Tibial artery (tissue), 4 donors: ENCODE data around the gene ARMH2.

ENCODE experiments used
- DNase-seq, 2 donors: peaks; one replicate each; pipeline ENCODE4 v3.0.0-alpha.2; 2019
- H3K27ac ChIP-seq, 2 donors: fragments of 200-600 bp; sonication (generic) in 1 of 2; 1 replicate in 1 of 2; 2 replicates in 1 of 2; pipeline ENCODE4 v1.5.1; 2018 to 2019; ENCODE audit warnings: mild to moderate bottlenecking in 1 of 2
- H3K27me3 ChIP-seq, 2 donors: fragments of 200-600 bp; sonication (generic) in 1 of 2; one replicate each; pipeline versions ENCODE4 v1.5.1 to v1.6.0; 2016 to 2019
- H3K36me3 ChIP-seq, 3 donors: fragments of 200-600 bp; sonication (generic) in 2 of 3; one replicate each; pipeline ENCODE4 v1.5.1; 2016 to 2019; ENCODE audit warnings: mild to moderate bottlenecking in 2 of 3
- H3K4me1 ChIP-seq, 4 donors: fragments of 200-600 bp; sonication (generic) in 2 of 4; 1 replicate in 3 of 4; 2 replicates in 1 of 4; pipeline ENCODE4 v1.5.1; 2016 to 2019
- H3K4me3 ChIP-seq, 2 donors: fragments of 200-600 bp; sonication (generic) in 1 of 2; 1 replicate in 1 of 2; 2 replicates in 1 of 2; pipeline ENCODE4 v1.5.1; 2018 to 2019; ENCODE audit warnings: mild to moderate bottlenecking in 2 of 2
- H3K9me3 ChIP-seq, 3 donors: fragments of 200-600 bp; sonication (generic) in 1 of 3; one replicate each; pipeline ENCODE4 v1.5.1; 2016 to 2019
- intact Hi-C: fragments of 100-400 bp; cut with DNase I; formaldehyde crosslinking; loops from one replicate; pipeline ENCODE4 v1.15.0; 2023; ENCODE audit warnings: low total_unique reads
- TF ChIP-seq, protein P1 (sequence below), 2 experiments: fragments of 200-600 bp in 1 of 2; fragments of 450-650 bp in 1 of 2; IDR thresholded peaks; one replicate each; pipeline ENCODE4 v1.5.1; 2017 to 2019; ENCODE audit warnings: antibody characterized with exemption in 2 of 2, mild to moderate bottlenecking in 1 of 2, moderate library complexity in 1 of 2

The ARMH2 gene

DNA sequence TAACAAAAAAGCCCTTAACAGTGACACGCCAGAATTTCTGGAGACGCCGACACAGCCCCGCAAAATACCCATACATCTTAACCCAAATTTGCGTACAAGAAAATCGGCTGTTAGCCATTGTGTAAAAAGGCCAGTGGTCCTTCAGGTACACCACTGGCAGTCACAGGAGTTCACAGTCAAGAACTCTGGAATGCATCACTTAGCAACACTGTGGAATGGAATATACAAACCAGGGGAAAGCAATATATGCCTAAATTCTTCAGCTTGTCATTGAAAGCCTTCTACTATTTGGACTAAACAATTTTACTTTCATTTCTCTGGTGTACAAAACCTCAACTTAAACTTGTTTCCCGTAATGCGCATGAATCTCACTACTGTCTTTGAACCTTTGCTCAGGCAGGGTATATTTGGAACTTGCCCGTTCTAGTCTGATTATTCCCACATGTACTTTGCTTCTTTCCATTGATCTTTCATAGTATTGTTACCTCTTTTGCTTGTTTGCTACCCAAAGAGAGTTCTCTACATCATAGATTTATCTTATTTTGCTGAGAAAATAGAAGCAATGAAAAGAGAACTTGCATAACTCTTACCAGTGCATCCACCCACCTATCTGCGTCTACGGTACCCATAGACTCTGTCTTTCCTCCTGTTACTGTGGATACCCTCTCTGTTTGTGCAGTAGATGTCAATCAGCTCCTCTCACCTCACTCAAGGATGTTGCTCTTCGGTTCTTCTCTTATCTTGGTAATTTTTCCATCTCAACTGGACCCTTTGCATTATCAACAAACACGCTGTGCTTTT, at the start of gene ARMH2:
TSS of gene ARMH2 (minus strand) at position 178 of the 801 bp plus-strand sequence. CDS start at position 118, 60 bp downstream.
- no peaks in the 10 kb centered on the region for H3K4me1 ChIP-seq
- no peaks in the 10 kb centered on the region for H3K9me3 ChIP-seq
- no peaks in the 10 kb centered on the region for H3K27me3 ChIP-seq
- TF ChIP-seq, protein P1, sequence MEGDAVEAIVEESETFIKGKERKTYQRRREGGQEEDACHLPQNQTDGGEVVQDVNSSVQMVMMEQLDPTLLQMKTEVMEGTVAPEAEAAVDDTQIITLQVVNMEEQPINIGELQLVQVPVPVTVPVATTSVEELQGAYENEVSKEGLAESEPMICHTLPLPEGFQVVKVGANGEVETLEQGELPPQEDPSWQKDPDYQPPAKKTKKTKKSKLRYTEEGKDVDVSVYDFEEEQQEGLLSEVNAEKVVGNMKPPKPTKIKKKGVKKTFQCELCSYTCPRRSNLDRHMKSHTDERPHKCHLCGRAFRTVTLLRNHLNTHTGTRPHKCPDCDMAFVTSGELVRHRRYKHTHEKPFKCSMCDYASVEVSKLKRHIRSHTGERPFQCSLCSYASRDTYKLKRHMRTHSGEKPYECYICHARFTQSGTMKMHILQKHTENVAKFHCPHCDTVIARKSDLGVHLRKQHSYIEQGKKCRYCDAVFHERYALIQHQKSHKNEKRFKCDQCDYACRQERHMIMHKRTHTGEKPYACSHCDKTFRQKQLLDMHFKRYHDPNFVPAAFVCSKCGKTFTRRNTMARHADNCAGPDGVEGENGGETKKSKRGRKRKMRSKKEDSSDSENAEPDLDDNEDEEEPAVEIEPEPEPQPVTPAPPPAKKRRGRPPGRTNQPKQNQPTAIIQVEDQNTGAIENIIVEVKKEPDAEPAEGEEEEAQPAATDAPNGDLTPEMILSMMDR (IDR thresholded peaks at IDR 0.05) = no peak
- no peak within 1 kb of the TSS for H3K27ac ChIP-seq
- H3K4me3 ChIP-seq = no peak within 1 kb of the TSS
- DNase-seq = no peak
- no peaks in the 10 kb centered on the region for H3K36me3 ChIP-seq
- intact Hi-C loops = no loop called here

DNA sequence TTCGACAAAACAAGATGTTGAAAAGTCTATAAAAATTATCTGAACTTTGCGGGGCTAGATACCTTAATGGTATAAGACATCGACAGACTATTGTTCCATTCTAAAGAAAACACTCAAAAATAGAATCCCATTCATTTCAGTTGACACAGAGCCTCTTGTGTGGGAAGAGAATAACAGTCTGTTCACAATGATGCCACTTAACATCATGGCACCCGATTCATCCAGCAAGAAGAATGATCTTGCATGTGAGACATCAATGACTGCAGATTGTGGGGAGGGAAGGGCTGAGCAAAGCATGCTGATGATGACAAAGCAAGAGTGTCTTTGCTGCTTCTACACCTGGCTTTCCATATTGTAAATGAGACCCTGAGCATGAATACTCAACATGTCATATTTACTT, 49.7 kb upstream of the ARMH2 start:
- Histone ChIP-seq H3K4me3 (no peak overlapping the region), H3K36me3 (peaks cover 0 to 12% (median 0%) of the 10 kb centered on the region in 3 donors), H3K27ac (no peak overlapping the region), H3K27me3 (no peaks in the 10 kb centered on the region), H3K4me1 (no peaks in the 10 kb centered on the region), H3K9me3 (no peaks in the 10 kb centered on the region)
- intact Hi-C loops = no loop called here
- TF ChIP-seq, protein P1 (IDR thresholded peaks at IDR 0.05) = no peak
- no peak for DNase-seq

DNA sequence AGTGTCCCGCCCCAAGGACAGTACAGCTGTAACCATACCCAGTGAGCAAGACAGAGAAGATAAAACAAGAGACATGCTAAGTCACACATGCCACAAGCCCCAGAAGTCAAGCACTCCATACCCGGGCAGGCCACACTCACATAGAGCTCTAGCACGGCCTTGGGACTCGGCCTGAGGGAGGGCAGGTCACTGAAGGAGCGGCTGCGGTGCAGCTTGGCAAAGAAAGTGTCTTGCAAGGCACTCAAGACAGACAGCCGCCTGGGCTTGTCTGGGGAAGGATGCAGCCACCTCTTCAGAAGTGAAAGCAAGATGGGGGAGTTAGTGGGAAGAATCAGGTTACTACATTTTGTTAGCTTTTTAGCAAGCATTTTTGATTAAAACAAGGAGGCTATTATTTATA, 48.7 kb upstream of the ARMH2 start:
- no peak overlapping the region for H3K27ac ChIP-seq
- TF ChIP-seq, protein P1 (IDR thresholded peaks at IDR 0.05) = no peak
- intact Hi-C loops = no loop called here
- H3K4me3 ChIP-seq = no peak overlapping the region
- DNase-seq = no peak
- H3K27me3 ChIP-seq = no peaks in the 10 kb centered on the region
- no peaks in the 10 kb centered on the region for H3K9me3 ChIP-seq
- no peaks in the 10 kb centered on the region for H3K4me1 ChIP-seq
- peaks cover 0 to 17% (median 5%) of the 10 kb centered on the region in 3 donors for H3K36me3 ChIP-seq

DNA sequence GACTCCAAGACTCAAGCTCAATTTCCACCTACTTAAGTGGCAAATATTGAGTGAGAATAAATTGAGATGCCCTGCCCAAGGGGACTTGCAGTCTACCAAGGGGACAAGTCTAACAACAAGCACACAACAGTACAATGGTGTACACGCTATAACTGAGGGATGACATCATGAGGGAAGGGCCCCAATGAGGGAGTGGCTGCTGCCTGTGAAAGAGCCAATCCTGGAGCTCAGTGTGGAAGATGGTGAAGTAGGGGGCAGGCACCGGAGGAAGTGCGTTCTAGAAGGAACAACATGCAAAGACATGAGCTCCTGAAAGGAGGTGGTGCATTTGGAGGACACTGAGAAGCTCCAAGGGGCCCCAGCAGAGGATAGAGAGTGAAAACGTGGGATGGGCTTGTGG, 46.9 kb upstream of the ARMH2 start:
- Histone ChIP-seq H3K4me1 (no peaks in the 10 kb centered on the region), H3K27me3 (no peaks in the 10 kb centered on the region), H3K27ac (no peak overlapping the region), H3K4me3 (no peak overlapping the region), H3K9me3 (no peaks in the 10 kb centered on the region), H3K36me3 (peaks cover 0 to 17% (median 5%) of the 10 kb centered on the region in 3 donors)
- no peak for DNase-seq
- TF ChIP-seq, protein P1 (IDR thresholded peaks at IDR 0.05) = no peak
- intact Hi-C loops = no loop called here

DNA sequence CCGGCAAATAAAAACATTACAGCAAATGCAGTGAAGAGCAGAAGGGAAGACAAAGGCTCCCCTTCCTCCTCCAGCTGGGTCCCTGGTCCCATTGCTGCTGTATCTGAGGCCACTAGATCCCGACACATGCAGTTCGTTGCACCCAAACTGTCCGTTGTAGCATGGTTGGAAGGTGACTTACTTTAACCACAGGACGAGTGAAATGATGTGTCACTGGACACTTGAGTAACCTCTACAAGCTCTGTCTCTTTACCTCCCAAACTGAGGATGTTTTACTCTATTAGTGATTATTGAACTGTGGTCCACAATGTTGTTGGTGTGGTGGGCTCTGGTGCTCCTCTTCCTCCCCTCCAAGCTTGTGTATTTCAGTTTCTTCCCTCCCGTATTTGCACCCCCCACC, 46.2 kb upstream of the ARMH2 start:
- TF ChIP-seq, protein P1 (IDR thresholded peaks at IDR 0.05) = no peak
- H3K36me3 ChIP-seq = peaks cover 0 to 12% (median 5%) of the 10 kb centered on the region in 3 donors

More for the DNA sequence above, 46.2 kb upstream of the ARMH2 start:
- DNase-seq = no peak
- no peak overlapping the region for H3K4me3 ChIP-seq
- intact Hi-C loops = no loop called here
- H3K9me3 ChIP-seq = no peaks in the 10 kb centered on the region
- H3K27me3 ChIP-seq = no peaks in the 10 kb centered on the region
- no peaks in the 10 kb centered on the region for H3K4me1 ChIP-seq
- no peak overlapping the region for H3K27ac ChIP-seq
